Mesenteric fat pad (tissue), 1 donor: ENCODE results near the gene ACO2. TPM values are rescaled to one million over a fixed set of nuclear protein-coding genes. Genes with fewer than 3 reads are reported as not detected.
"Not testable (repeated sequence)": the region's sequence is repeated elsewhere in the genome, so short reads cannot be mapped to it uniquely, and the experiment has no call there.

Source experiments
- DNase-seq: peaks from one replicate; pipeline ENCODE4 v3.0.0-alpha.2; 2020; ENCODE audit warnings: low spot score
- long read RNA-seq: library from polyadenylated mRNA; unstranded; transcript quantifications from one replicate; pipeline ENCODE4 v2.0.0, GENCODE V29; 2020
- total RNA-seq: library from RNA; stranded (reverse); fragmentation: NEBNext Ultra II Directional; extraction: Animal tissue kit (Norgen Biotek cat#: 25700); gene quantifications from one replicate; pipeline ENCODE4 v1.2.1, GENCODE V29; 2021
- donor health status: DM: yes; HTN: yes; CAD: no.

ACO2 gene
- 109 TPM for total RNA-seq
- long read RNA-seq, transcript ACO2-201 (18 exons, 2,741 nt), result major isoform, 194 of 291 reads
- long read RNA-seq, partial matches to known transcripts, result 69 of 291 reads
- long read RNA-seq, other reads (novel, unspliced or antisense), result 28 of 291 reads

DNA sequence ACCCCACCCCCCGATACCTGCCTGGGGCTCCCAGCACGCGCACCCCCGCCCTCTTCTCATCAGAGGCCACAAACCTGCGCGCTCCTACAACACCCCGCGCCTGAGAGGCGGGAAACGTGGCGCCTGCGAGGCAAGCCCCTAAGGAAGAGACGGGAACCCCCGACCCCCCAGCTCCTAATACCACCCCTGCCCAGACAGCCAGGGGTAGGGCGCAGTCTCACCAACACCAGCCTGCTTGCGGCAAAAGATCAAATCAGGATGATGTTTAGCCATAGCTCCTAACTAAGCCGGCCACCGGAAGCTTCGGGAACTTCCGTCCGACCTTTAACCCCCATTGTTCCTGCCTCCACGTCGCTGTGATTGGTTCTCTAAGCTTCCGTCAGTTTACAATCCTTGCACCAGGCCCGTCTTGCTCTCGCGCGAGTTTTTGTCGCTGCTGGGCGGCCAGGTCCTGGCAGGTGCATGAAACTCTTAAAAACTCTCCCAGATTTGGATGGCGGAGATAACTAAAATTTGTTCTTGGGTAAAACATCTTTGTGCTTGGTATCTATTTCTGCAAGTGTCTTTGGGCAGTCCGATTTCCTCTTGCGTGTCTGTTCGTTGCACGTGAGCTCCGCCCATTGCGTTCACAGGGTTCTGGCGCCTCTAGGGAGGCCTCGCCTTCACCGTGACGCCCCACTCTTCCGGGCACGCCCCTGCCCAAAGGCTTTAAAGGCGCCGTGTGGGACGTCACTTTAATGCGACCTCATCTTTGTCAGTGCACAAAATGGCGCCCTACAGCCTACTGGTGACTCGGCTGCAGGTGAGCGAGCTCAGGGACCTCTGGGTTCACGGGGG lies at the start of gene ACO2, which contains the start of gene PHF5A:
Gene ACO2, plus strand, starts transcription at position 737 of the 837 bp plus-strand sequence. Its CDS starts 30 bp downstream, at position 767.
Gene PHF5A, minus strand, starts transcription at position 312 of the 837 bp plus-strand sequence. Its CDS starts 39 bp downstream, at position 273.
- peak; percentile 99 for DNase-seq

DNA sequence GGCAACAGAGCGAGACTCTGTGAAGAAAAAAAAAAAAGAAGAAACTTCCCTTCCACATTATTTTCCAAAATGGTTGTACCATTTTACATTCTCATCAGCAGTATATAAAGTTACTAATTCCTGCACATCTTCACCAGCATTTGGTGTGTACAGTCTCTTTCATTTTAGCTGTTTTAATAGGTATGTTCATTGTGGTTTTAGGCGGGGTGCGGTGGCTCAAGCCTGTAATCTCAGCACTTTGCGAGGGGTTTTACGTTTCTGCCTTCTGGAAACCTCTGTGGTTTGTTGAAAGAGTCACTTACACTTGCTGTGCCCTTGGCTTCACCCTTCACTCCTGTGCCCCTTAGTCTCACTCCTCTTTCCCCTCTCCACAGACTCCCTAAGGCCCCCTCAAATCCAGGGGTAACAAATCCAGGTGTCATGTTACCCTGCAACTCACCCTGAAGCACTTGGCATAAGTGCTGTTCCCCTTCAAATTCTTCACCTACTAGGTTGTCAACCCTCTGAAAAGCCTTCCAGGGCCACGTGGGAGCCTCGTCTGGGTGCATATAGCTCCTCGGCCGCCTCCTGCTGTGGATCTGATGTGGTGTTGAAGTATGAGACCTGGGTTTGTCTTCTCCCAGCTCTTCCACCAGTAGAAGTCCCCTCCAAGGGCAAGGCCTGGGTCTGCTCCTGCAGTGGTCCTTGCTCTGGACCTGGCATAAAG lies 43.1 kb upstream of the ACO2 start:
- no peak for DNase-seq

DNA sequence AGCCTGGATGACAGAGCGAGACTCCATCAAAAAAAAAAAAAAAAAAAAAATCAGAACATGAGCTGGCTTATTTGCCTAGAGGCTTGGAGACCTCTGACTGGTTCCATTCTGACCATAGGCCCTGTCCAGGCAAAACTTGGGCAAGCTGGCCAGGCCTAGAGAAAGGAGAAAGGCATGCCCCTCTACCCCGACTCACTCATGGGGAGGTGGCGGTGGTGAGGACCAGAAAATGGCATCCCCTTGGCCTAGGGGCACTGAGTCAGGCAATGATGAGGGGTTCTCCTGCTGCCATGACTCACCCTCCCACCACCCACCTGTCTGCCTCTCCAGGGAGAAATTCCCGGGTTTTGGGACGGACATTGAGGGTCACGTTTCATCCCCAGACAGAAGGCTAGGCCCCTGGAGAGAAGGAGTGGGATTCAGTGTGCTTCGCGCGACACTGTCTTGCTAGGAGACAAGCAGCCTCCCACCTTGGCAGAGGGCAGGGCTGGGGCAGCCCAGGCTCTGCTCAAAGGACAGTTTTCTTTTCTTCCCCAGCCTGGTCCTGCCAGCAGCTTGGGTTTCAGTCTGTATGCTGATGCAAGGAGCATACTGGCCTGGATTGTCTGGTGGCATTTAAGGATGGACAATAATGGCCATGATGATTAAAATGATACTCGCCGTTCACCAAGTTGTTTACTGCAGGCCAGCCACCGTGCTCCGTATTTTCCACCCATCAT lies 39.5 kb upstream of the ACO2 start:
- DNase-seq, result no peak

DNA sequence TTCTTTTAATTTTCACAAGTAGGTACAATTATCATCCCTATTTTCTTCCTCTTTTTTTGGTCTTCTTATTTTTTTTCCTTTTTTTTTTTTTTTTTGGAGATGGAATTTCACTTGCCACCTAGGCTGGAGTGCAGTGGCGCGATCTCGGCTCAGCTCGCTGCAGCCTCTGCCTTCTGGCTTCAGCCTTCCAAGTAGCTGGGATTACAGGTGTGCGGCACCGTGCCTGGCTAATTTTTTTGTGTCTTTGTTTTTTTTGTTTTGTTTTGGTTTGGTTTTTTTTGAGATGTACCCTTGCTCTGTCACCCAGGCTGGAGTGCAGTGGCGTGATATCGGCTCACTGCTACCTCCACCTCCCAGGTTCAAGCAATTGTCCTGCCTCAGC lies 39.0 kb upstream of the ACO2 start:
- DNase-seq, result no peak

DNA sequence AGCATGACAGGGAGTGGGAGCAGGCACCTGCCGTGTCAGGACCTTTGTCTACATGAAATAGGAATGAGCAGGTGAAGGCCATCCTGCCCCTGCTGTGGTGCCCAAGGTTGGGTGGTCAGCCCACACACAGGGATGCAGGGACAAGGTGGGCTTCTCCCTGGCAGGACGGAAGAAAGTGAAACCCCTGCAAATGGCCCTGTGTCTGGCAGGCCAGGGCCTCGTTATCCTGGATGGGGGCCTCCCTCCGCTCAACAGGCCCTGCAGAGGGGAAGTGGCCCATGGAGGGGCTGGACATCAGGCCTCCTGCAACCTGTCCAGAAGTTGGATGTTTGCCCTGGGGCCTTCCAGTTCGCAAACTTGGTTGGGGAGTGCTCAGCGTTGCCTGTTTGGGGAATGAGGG lies 37.3 kb upstream of the ACO2 start:
- no peak for DNase-seq

DNA sequence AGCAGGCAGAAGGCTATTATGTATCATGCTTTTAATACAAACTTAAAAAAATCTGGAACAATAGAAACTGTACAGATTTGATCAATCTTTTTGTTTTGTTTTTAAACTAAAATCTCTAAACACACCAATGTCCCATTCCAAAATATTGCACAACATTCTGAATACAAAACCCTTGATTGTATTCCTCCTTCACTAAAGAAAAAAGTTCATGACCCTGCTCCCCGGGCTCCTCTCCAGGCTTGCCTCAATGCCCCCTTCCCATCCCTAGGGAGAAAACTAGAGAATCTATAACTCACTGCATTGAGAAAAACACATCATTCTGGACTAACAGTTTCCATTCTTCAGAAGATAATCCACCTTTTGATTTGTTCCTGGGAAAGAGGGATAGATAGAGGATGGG lies 35.4 kb upstream of the ACO2 start:
- DNase-seq, result not testable (repeated sequence)

DNA sequence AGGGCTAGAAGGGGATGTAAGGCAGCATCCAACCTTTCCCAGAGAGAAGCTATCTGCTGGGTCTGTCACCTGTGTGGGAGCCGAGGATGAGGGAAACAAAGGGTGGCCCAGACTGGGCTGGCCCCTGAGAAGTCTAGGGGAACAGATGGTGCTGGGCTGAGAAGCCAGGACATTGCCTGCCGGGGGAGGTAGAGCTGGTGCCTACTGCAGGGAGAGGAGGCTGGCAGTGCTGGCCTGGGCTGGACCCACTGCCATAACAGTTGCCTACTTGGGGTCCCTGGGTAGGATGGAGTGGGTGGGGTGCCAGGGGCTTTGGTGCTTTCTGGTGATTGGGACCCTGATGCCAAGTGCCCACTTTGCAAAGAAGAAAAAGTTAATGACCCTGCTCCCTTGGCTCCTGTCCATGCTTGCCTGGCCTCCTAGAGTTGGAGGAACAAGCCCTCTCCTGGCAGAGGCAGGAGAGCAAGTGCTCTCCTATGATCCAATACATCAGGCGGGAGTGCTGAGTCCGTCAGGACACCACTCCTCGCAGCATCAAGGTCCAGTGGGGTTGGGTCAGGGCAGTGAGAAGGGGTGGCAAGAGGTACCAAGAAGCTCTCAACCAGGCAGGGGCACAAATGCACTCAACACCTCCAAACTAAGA lies 34.4 kb upstream of the ACO2 start:
- not testable (repeated sequence) for DNase-seq

DNA sequence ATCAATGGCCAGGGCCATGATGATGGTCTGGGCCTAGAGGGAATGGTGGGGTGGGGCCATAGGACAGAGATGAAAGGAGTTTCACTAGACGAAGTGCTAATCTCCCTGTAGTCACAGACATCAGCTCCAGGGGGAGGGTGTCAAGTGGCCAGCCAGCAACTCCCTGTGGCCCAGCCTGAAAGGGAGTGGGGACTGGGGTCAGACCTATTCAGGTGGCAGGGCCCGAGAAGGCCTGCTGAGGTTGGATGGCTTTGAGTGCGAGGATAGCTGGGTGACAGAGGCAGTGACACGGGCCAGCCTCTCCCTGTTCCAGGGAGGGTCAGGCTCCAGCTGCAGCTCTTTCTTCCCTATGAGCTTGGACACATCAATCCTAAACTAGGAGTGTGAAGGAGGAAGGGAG lies 33.4 kb upstream of the ACO2 start:
- DNase-seq, result no peak

DNA sequence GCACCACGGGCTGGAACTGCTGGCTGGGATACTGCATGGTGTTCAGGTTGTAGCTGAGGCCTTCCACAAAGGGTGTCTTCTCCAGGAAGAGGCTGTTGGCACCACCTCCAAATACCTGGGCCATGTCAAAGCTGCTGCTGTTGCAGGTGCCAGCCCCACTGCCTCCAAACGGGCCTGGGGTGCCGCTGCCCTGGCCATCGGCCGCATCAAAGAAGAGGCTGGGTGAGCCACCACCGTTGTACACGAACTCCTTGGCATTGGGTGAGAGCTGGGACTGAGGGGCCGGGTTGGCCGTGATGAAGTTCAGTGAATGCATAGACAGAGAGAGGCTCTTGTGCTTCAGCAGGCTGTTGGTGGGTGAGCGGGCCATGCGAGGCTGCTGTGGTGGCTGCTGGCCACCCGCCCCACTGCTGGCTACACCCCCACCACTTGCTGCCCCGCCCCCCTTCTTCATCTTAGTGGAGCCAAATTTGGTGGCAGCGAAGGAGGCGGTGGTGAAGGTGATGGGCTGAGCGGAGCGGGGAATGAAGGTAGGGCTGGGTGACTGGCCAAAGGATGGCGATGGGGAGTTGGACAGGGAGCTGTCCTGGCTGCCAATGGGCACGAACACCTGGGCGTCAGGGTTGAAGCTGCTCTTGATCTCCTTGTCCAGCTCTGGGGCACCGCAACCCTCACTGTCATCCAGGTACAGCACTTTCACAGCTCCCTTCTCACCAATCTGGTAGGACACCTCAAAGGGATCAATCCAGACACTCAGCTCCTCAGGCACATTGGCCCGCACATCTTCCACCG lies 32.4 kb upstream of the ACO2 start:
- no peak for DNase-seq

DNA sequence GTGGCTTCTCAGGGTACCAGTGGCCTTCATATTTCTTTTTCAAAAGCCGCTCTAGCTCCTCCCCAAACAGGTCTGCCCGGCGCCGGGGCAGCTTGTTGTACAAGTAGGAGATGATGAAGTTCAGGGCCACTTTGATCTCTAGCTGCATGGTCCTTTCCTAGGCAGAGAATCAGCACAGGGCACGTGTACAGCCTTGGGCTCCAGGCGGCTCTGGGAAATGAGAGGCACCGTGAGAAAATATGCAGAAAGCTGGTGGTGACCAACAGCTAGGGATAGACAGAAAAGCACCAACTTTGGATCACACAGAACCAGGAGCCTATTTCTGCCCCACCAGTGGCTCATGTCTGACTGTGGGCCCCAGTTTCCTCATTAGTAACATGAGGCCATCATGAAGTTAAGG lies 31.7 kb upstream of the ACO2 start:
- no peak for DNase-seq

DNA sequence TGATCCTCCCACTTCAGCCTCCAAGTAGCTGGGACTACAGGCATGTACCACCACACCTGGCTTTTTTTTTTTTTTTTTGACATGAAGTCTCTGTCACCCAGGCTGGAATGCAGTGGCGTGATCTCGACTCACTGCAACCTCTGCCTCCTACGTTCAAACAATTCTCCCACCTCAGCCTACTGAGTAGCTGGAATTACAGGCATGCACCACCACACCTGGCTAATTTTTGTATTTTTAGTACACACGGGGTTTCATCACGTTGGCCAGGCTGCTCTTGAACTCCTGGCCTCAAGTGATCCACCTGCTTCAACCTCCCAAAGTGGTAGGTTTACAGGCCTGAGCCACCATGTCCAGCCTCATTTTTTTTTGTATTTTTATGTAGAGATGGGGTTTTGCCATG lies 28.4 kb upstream of the ACO2 start:
- not testable (repeated sequence) for DNase-seq

DNA sequence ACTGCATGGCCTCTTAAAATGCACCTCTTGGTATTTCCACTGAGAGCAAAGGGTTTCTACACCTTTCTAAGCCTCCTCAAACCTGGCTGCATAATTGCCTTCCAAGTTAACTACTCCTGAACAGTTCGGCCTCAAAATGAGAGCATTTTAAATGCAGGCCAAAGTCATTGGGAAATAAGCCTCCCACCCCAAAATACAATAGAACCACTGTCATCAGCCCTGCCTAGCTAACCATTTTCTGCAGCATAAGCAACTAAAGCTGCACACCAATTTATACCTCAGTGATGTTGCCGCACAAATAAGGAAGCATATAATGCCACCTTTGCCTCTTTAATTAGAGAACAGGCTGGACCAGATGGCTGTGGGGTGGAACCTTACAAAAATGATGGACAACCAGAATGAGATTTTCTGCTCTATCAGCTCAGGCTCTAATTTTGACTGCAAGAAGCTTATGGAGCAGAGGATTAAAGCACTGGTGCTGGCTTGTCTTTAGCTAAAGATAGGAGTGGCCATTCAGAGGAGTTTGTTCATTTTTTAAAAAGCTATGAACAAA lies 26.6 kb upstream of the ACO2 start:
- DNase-seq, result no peak

DNA sequence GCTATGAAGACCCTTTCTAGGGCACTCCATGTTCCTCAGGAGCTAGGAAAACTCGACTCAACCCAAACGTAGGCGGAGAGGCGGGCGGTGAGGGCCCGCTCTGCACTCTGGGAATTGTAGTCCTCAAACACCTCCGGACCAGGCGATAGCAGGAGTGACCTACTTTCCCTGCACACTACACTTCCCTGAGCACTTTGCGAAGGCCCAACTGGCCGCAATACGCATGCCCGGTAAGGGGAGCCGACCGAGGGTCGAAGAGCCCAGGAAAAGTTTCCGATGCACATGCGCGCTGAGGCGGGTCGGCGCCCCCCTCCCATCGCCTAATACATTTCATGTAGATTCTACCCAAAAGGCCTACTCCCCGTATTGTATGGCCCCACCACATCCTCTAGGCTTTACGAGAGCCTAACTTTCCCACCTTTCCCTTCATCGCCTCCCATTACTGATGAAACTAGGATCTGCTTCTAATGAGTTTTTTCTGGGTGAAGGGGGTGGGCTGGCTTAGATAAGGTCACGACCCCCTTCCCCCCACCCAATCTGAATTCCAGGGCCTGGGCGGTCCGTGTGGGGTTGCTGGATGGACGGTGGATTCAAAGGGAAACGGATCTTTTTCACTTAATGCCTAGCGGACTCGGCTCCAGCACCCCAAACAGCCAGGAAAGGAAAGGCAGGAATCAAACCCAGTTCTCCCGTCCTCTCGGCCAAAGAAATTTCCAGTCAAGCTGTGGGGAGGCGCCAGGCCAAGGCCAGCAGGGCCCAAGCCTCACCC lies 24.4 kb upstream of the ACO2 start:
- peak; percentile 94 for DNase-seq

DNA sequence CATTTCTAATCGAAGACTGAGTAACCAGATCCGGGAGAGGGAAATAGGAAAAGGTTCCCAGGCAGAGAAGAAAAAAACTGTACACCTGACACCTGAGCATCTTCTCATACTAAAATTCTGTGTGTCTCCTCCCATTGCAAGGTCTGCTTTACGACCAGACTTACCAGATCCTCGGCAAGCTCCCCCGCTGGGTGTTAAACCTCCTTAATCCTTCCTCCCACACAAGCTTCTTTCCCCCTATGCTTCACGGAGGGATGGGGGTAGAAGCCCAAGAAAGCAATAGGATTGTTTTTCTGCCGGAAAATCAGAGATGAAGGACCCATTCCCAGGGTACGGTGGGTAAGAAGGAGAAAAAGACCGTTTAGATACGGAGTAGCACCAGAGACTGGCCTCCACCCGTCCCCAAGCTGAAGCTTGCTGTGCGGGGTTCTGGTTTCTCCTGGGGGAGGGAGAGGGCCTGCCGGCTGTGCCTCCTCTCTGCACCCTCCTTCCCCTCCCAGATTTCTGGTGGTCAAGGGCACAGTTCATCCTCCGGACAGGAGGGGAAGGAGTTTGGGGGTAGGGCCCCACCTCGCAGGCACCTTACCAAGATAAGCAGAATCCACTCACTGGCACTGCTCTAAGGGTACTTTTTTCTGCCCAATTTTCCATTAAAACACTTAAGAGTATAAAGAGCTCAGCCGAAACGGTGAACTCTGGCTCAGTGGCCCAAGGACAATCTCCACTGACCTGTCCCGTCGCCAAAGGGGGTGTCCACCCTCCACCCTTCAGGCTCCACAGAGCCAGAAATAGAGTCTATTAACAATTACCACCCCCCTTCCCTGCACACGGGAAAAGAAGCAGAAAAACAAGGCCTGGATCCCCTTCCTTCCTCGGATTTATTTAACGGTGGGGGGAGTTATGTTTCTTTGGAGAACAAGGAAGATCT lies 23.5 kb upstream of the ACO2 start:
- no peak for DNase-seq

DNA sequence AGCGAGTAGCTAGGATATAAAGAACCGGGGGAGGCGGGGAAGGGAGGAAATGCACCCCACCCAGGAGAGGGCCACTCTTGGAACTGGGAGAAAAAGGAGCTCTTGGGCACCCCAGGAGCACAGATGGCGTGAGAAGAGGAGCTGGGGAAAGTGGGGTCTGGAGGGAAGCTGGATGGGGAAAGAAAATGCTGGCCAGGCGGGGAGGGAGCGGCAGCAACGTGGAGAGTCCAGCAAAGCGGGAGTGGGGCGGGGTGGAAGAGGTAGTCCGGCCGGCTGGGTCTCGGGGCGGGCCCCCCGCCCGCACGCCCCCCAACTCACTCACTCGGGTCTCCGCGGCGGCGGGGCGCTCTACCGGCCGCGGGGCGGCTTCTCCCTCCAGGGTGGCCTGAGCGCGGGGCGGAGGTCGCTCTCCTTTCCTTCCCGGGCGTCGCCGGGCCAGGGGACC lies 22.8 kb upstream of the ACO2 start:
- DNase-seq, result no peak

DNA sequence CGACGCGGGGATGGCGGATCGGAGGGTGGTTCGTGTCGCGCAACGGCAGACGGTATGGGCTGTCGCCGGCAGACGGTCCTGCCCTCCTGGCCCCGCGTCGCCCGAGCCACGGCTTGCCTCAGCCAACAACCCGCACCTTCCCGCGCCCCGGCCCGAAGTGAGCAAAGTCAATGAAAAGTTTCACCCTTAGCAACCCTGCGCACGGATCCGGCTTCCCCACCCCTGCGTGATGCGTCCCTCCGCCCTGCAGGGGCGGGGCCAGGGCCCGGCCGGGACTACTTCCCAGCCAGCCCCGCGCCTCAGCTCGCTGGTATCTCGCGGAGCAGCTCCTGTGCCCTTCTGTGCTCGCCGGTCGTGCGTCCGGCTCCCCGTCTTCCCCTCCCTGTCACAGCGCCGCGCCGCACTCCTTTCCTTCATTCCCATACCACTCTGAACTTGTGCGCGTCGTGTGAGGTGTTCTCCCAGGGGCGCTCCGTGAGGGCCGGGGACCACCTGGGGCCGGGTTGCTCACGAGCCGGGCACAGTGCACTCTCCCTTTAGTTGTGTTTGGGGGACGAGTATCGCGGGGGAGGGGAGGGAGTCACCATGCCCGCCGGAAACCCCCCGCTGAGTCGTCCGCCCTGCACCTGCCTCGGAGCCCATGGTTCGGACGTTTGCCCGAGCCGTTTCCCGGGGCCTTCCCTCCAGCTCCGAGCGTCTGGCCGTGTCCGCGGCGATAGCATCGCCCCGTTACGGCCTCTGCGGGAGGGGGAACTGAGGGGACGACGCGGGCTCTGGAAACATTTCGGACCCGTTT lies 22.1 kb upstream of the ACO2 start, which contains the start of gene TOB2:
Gene TOB2, minus strand, starts transcription at position 163 of the 796 bp plus-strand sequence. CDS start 9,456 bp downstream, outside the sequence.
- DNase-seq, result peak; percentile 98
